ENCODE results near the gene FBN1.

DNA sequence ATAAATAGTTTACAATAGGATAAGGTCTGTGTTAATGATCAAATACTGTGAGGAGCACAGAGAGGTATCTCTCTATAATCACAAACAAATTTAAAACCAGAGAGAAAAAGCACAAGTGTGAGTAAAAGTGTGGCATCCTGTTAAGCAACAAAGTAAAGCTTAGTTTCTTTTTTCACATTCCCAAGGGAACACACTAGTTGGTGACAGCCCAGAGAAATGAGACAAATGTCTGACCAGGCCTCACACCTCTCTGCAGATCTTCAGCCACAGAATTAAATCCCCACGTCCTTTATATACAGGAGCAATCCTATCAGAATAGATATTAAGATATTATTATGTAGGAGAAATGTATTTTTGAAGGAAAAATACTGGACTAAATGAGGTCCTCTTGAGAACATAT is 2.7 kb downstream of the FBN1 start:
- TF ChIP-seq YY1 (IDR thresholded peaks at IDR 0.05; ENCODE audit: insufficient read depth, insufficient read length) (no peak), ZNF274 (IDR thresholded peaks at IDR 0.05; ENCODE audit: low read depth, low read length) (no peak)
